ENCODE measurements around the gene CPED1. TPM values are rescaled to one million over a fixed set of nuclear protein-coding genes. Genes with fewer than 3 reads are reported as not detected.

The CPED1 gene
- total RNA-seq, 1 experiment from 2014 or later, result 0.13 TPM

GRCh38 chr7:121043314-121044234 is 55.1 kb downstream of the CPED1 start:
- H3K9me3 ChIP-seq (ENCODE audit: control insufficient read depth, low read depth, low read length), result no peaks in the 10 kb centered on the region
- no peak overlapping the region for H3K14ac ChIP-seq (ENCODE audit: insufficient read depth, low read length)
- H3K23ac ChIP-seq (ENCODE audit: insufficient read length, low read depth, low read length), result no peak overlapping the region
- WGBS (ENCODE audit: extremely low coverage, insufficient read length, low lambda C conversion rate), result no CpG with 5 or more reads among the region's 4 CpGs
- H2AFZ ChIP-seq (ENCODE audit: low read length), result no peak overlapping the region
- H3K36me3 Mint-ChIP-seq (ENCODE audit: insufficient read depth in 1 of 3, low read depth in 3 of 3), result no peaks in the 10 kb centered on the region
- H2BK20ac ChIP-seq (ENCODE audit: low read depth, low read length, poor library complexity, severe bottlenecking), result no peak overlapping the region
- H3K4me3 Mint-ChIP-seq, result no peak overlapping the region
- no peaks in the 10 kb centered on the region for H3K27me3 Mint-ChIP-seq (ENCODE audit: low read depth)
- no peaks in the 10 kb centered on the region for H4K20me1 ChIP-seq (ENCODE audit: control insufficient read depth, insufficient read depth, insufficient read length)
- TF ChIP-seq CTCF (conservative IDR thresholded peaks at IDR 0.05), result no peak
- no peak overlapping the region for H3K4ac ChIP-seq (ENCODE audit: low read depth, low read length)
- H3K27me3 ChIP-seq (ENCODE audit: insufficient read depth, low read length), result no peaks in the 10 kb centered on the region
- no peak for DNase-seq
- no peaks in the 10 kb centered on the region for H3K79me1 ChIP-seq (ENCODE audit: insufficient read depth, low read depth, low read length, poor library complexity, severe bottlenecking)
- H3K23me2 ChIP-seq (ENCODE audit: insufficient read length, low read depth, low read length, poor library complexity, severe bottlenecking), result no peaks in the 10 kb centered on the region
- H3K27ac Mint-ChIP-seq, result no peak overlapping the region; a peak in 1 of 7 replicates
- no peak overlapping the region for H4K5ac ChIP-seq (ENCODE audit: insufficient read length, low read depth, low read length)
- no peak overlapping the region for H2BK120ac ChIP-seq (ENCODE audit: low read depth, low read length, poor library complexity, severe bottlenecking)
- H3K27ac ChIP-seq (ENCODE audit: insufficient read length, low read depth, low read length), result no peak overlapping the region
- H4K91ac ChIP-seq (ENCODE audit: insufficient read length, low read depth, low read length), result no peak overlapping the region
- H3K9me3 Mint-ChIP-seq, result no peaks in the 10 kb centered on the region
- no peak overlapping the region for H4K8ac ChIP-seq (replicated peaks; ENCODE audit: insufficient read length, low read depth, low read length)
- no peaks in the 10 kb centered on the region for H3K79me2 ChIP-seq (ENCODE audit: insufficient read depth, low read length)
- H2BK15ac ChIP-seq (ENCODE audit: low read depth, low read length), result no peak overlapping the region
- peaks cover 4 to 8% of the 10 kb centered on the region in 2 experiments for H3K4me1 Mint-ChIP-seq
- no peak overlapping the region for H2BK12ac ChIP-seq (ENCODE audit: insufficient read length, low read depth, low read length)
- H3K4me1 ChIP-seq (ENCODE audit: insufficient read depth, low read length), result no peaks in the 10 kb centered on the region
- no peak overlapping the region for H3K9ac ChIP-seq (ENCODE audit: extremely low read depth, insufficient read length, low read length)
- H2BK5ac ChIP-seq (ENCODE audit: insufficient read length, low read length), result no peak overlapping the region
- no peak overlapping the region for H3K18ac ChIP-seq (ENCODE audit: insufficient read length, low read depth, low read length)
- H2AK5ac ChIP-seq (ENCODE audit: insufficient read length, low read length), result no peak overlapping the region
- H3T11ph ChIP-seq (ENCODE audit: low read length), result no peak overlapping the region
- H3K4me2 ChIP-seq (ENCODE audit: insufficient read depth, insufficient read length, low read length), result no peak overlapping the region
- H3K56ac ChIP-seq (ENCODE audit: insufficient read length, low read depth, low read length), result no peak overlapping the region

Measured in H9 (cell line).